ENCODE results near the gene SUN5.

Gene SUN5

DNA sequence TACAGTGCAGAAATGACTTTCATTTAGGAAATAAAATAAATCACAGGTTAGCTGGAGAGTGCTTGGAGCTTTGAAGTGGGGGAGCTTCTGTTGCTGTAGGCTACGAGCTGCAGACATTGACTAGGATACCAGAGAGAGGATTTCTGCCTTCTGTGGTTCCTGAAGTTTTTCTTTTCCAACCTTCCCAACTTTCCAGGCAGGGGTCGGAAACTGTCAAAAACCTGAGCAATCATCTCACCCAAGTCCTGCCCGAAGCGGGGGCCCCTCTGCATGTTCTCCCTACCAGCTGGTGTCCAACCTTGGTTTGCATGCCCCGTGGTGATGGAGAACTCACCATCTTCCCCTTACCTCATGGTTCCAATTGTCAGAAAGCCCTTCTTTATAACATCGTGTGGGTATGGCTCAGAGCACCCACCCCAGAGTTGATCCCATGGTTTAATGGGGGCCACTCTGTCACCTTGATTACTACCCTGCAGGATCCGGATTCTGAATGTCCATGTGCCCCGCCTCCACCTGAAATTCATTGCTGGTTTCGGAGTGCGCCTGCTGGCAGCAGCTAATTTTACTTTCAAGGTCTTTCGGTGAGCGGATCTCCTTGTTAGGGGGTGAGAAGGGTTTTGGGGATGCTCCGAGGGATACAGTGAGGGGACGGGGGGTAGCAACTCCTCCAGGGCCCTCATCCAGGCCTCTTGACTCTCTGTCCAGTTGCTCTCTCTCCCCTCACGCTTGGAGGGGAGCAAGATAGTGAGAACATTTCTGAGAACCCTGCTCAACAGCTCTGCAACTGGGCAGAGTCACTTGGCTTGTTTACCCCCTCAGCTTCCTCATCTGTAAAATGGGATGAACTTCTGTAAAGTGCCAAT is 8.3 kb upstream of the SUN5 start:
- DNase-seq = no peak

DNA sequence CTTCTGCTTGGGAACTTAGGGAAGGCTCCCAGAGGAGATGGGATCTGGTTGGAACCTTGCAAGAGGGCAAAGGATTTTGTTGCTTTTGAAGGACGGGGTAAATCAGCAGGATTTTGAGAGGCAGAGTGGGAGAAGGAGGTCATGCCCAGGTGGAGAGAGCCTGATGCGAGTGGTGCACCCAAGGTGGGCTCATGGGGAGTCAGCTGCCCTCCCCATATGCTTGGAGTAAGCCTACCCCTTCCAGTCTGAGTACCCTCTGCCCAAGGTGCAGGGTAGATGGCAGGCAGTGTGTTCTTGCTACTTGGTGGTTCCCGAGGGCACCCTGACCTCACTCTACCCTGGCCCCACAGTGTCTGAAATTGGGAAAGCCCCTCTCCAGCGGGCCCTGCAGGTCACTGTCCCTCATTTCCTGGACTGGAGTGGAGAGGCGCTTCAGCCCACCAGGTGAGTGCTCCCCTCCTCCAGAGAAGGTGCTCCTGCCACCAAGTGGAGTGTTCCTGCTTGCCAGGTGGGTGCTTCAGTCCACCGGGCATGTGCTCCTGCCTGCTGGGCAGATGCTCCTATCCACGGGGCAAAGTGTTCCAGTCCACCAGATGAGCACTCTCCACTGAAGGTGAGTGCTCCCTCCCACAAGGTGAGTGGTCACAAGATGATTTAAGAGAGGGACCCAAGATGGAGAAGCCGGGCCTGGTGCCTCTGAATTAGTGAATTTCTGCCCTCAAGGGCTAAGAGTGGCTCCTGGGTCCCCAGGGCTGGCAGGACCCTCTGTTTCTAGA is 6.6 kb upstream of the SUN5 start:
- DNase-seq = no peak

DNA sequence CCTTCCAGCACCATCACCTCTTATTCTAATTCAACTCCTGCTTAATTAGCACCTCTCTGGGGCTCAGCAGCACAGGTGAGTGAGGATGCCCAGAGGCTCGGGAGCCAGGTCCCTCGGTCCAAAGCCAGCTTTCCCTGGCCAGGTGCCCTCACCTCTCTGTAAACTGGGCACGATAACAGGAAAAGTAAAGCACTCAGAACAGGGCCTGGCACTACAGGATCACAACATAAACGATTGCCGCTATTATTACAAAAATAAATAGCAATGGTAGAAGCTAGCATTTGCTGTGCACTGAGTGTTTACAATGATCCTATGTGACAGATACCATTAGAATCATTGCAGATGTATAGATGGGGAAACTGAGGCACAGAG is 5.9 kb upstream of the SUN5 start:
- no peak for DNase-seq

DNA sequence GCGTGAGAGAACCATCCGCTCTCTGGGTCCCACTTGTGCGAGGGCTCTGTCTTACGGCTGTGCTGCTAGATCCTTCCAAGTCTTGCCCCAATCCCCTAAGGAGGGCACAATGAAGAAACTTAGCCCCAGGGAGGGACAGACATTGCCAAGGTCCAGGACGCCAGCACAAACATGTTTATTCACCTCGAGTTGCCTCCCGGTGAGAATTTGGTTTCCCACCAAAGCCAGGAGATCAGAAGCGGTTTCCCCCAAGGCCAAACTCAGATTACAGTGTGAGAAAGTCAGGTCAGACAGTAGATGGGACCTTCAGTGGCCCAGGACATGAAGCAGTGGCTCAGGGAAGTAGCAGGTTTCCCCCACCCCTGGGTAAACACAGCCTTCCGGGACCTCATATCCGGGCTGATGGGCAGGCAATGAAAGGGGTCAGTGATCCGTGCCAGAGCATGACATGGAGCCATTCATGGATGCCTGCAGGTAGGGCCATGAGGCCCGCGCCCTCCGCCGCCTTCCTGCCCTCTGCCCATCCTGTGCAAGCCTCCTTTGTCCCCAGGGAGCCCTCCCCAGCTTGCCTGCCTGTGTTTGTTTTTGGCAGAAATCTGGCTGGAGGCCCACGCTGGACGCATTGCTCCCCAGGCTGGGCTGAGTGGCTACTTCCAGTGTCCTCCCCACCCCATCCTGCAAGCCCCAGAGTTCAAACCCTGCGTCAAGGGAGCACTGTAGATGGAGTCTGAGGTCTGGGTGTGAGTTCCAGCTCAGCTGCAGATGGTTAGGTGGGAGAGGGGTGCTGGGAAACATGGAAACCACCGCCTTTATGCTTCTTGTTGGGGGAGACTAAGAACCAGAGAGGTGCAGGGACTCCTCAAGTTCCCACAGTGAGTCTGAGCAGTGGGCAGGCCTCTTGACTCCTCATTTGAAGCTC is 5.2 kb upstream of the SUN5 start:
- DNase-seq = peak in 1 of 2 experiments; percentile 5

DNA sequence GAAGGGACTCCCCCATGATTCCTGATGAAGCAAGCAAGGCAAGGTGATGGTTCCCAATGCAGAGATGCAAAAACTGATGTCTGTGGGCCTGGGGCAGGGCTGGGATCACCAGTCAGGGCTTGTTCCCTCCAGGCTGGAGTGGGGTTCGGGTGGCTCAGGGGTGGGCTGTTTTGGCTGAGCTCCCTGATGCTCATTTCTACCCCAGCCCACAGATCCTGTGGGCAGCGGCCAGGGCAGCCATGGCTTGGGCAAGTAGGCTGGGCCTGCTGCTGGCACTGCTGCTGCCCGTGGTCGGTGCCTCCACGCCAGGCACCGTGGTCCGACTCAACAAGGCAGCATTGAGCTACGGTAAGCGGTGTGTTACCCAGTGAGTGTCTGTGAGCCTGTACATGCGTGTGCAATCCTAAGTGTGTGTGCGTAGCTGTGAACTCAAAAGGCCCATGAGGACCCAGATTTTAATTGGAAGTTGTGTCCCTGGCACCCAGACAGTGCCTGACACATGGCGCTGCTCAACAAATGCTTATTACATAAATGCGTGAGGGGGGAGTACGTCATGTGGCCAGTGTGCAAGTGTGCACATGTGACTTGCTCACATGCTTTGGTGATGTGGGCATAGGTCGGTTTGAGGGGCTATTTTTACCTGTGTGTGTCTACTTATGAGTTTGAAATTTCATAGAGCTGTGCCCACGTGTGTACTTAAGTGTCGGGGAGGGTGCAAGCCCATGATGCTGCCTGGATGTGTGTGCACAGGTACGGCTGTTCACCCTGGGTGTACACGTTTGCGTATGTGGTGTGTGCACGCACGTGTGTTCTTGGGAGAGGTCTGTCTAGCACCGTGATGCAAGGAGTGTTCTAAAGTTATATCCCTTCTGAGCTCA is 4.3 kb upstream of the SUN5 start:
- DNase-seq = no peak

DNA sequence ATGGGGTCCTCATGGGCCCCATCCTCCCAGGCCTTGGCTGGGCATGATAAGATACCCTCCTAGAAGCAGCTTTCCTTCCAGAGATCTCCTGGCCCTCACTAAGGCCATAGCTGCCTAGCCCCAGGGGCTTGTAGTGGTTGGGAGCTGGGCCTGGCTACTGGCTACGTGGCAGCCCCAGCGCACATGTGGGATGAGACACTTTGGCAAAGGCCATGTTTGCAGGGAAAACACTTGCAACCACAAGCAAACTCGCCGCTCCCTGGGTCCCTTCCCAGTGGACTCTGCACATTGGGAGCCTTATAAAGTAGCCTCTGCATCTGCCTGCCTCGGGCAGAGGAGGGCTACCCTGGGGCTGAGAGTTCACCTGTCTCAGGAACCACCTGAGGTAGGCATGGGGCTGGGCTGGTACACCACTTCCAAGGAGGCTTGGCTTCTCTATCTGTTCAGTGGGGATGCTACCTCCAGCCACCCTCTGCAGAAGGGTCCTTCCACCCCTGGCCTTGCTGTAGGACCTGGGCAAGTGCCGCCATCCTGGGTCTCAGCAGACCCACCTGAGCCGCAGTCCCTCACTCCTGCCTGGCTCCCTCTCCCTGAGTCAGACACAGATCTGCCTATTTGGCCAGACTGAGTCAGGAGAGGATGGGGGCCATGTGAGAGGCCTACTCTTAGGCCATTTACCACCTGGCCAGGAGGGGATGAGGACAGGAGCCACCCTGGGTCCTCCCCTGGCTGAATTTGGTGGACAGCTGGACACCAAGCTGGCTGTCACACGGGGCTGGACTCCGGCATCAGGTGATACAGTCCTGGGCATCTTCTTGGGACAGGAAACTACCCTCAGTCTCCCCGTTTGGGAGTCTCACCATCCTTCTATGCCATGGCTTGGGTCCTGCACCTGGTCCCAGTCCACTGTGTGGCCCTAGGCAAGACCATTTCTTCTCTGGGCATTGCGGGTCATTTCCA is 3.4 kb upstream of the SUN5 start, which contains the start of gene BPIFB2:
Gene BPIFB2, plus strand, starts transcription at position 329 of the 960 bp plus-strand sequence. CDS start 871 bp downstream, outside the sequence.
- DNase-seq = no peak

DNA sequence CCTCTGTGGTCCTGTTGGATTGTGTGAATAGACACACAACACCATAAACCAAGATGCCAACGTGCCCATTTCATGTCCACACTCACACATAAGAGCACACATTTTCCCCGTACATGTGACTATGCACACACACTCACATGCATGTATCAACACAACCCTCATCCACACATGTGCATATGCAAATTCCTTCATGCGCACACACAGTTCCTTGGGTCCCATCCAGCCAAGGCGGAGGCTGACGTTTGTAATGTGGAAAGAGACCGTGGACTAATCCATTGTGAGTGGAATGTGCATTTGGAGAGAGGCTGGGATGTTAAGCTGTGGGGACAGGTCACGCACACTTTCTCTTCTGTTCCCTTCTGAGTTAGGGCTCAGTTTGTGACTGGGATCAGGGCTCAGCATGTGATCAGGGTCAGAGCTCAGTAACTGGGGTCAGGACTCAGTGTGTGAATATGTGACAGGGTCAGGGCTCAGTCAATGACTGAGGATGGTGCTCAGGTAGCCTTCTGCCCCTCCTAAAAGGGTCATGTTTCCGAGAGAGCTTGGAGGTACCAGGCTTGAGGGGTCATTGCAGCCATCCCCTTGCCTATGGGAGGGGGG is 2.6 kb upstream of the SUN5 start:
- DNase-seq = no peak

DNA sequence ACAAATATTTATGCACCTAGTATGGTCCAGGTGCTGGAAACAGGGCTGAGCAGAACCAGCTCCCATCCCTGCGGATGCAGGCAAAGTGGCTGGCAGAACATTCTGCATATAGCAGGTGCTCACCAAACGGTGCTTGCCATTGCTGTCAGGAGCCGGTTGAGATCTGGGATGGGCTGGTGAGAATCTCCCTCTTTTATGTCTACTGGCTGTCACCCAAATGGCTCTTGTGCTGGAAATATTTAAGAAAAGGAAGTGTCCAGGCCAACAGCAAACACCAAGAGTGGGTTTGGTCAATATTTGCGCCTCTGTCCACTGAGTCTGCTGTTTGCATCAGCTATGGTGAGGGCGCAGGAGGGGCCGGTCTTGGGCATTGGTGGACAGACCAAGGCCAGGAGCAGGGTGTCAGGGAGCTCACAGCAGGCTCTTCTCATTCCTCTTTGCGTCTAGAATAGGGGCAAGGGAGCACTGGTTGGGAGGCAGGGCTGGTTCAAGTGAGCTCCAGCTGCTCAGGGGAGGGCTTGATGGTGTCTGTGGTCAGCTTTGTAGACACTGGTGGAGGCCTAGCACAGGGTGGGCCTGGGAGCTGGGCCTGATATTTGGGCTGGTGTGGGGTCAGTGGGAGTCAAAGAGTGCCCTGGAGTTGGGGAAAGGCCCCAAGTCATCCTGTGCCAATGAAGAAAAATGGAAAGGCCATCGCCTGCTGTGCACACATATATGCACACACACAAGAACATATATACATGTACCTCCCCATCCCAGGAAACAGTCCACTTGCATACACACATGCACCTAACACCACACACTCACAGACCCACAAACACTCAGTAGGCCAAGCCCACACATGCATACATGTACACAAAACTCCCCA is 1.9 kb upstream of the SUN5 start:
- DNase-seq = no peak

DNA sequence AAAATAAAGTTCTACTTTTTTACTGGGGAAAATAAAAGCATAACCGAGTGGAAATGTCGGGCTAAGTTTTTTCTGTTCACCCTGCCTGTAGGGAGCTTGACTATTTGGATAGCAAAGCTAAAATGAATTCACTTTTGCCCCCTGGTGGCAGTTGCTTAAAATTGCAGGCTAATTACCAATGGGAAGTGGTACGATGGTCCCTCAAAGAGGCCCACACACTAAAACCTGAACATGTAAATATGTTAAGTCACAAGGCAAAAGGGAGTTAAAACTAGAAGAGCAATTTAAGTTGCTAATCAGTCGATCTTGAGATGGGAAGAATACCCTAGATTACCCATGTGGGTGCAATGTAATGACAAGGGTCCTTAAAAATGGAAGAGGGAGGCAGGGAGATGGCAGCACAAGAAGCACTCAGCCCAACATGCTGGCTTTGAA is 916 bp upstream of the SUN5 start:
- DNase-seq = no peak

DNA sequence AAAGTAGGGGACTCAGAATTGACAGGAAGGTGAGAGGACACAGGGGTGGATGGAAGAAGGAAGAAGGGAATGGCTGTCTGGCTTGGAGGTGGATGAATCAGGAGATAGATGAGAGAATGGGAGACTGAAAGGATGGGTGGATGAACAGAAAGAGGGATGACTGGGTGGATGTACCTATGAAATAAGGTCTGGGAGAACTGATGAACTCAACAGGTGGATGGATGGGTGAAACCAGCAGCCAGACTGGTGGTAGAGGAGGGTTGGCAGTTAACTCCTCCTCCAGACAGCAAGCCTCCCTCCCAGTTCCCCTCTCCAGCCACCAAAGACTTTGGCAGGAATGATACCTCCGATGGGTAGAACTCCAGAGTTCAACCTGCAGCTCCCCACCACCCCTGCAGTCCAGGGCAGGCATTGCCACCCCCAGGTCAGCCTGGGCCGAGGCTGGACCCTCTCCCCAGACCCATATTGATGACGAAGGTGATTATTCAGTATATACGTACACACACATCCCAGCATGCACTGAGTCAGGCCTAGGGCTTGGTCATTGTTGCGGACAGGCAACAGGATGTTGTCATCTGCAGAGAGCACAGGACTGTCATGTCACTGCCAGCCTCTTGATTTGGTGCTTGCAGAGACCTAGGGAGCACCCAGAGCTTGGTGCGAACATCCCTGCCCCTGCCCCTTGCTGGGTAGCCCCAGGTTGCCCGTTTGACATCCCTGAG is 2.0 kb downstream of the SUN5 start:
- DNase-seq = no peak

DNA sequence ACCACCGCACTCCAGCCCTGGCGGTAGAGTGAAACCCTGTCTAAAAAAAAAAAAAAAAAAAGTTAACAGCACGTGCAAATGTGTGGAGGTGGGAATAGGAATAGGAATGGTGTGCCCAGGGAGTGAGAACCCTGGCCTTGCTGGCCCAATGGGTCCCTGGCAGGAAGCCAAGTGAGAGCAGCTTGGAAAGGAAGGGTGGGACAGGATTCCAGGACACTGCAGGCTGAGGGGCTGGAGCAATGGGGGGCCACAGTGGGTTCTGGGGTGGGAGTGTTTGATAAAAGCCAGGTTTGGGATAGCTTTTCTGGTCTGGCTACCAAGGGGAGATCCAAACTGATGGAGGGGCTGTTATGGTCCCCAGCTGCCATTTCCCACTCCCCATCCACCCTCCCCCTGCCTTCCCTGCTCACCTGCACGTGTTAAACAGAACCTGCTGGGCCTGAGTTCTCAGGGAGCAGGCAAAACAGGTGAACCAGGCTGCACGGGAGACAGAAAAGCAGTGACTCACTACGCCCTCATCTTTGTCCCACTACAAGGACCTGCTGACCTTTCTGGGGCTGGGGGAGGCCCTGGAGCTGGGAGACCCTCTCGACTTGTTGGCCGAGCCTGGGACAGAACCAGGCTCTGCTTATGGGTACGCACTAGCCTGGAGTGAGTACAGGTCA is 3.3 kb downstream of the SUN5 start:
- DNase-seq = no peak

DNA sequence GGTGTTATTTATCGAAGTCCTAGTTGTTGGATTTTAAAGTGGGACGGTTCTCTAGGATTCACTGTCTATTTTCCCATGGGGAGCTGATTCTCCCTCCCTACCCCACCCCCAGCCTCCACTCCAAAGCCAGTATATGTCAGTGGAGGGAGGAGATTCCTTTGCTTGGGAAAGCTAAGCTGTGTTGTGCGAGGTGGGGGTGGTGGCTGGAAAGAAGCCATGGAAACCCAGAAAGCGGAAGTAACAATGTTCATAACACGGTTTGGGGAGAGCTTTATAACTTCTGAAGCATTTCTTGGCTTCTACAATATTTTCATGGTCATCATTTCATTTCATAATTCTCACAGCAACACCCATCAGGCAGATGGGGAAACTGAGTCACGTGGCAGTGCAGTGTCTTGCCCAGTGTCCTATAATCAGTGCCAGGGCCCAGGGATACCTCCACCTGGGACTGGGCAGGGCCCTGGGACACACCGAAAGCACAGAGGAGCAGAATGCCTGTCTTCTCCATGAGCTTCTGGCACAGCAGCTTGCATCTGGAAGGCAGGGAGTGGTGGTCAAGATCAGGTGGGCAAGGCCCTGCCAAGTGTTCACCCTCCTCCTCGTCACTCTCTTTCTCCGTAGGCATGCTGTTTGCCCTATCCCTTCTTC is 4.5 kb downstream of the SUN5 start:
- no peak for DNase-seq

DNA sequence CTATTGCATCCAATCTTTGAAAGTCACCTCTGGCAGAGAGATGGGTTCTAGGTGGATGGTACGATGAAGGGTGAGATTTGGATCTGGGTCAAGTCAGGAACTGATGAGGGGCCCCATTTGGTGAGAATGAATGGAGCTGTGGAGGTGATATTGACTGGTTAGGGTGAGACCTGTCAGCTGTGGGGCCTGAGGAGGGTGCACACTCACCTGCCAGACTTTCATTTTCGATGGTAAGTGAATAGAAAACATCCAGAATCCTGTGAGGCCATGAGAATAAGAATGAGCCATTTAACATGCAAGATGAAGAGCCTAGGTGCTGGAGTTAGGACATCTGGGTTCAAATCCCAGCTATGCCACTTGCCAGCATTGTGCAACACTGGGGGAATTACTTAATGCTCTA is 6.8 kb downstream of the SUN5 start:
- no peak for DNase-seq

DNA sequence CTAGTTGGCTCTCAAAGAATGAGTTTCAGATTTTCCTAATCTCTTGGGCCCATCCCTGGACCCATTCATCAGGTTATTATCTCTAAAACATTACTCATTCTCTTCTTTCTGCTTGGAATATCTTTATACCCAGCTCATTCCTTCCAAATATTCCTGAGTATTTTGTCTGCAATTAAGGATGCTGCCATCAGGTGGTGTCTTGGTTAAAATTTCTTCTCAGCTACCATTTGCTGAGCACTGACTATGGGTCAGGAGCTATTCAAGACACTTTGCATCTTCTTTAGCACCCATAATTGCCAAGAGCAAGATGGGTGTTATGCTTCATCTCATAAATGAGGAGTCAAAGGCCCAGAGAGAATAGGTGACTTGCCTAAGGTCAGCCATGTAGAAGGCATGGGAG is 8.4 kb downstream of the SUN5 start:
- DNase-seq = no peak

DNA sequence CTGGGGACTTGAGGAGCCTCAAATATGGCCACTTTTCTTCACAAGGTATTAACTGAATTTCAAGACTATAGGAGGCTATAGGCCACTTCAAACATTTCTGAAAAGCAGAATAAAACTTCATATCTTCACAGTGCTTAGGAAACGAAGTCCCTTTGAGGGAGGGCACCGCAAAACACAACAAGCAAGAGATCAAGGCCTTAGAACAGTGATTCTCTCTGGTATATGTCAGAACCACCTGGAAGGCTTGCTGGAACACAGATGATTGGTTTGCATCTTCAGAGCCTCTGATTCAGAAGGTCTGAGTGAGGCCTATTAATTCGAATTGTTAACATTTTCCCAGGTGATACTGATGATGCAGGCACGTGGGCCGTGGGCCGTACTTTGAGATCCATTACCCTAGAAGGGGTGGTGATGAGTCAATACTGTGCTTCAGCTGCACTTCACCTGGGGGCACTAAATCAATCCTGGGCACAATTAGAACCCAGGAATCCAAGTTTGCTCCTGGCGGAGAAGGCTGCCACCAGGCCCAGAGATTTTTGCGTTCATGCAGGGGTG is 10.7 kb downstream of the SUN5 start:
- DNase-seq = no peak

DNA sequence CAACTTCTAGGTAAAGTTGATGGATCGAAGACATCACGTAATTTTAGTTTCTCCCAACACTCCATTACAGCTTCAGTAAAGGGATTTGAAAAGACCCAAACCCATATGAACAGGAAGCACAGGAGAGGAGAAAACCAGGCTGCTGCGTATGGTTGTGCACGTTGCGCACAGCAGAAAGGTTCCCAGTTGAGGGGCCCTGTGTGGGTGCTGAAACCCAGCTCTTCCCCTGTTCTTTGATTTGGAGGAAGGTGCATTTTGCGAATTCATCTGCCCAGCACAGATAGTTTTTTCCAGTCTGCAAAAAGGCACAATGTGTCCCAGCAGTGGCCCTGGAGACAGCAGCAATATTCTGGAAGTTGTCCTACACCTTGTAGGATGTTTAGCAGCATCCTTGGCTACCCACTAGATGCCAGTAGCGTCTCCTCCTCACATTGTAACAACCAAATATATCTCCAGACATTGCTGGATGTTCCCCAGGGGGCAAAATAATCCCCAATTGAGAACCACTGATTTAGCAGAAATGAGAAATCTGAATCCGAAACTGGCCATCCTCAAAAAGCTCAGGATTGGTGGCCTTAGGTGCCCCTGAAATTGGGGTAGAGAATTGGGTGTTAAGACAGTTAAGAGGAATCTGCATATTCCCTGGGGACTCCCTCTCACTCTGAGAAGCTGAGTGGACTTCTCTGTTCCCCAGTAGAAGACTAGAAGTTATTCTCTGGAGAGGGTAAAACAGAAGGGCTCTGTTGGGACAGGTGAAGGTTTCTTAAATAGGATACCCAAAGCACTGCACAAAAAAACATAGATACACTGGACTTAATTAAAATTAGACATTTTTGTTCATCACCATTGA is 12.2 kb downstream of the SUN5 start:
- DNase-seq = no peak
